Type B pancreatic cell (in vitro differentiated cells): ENCODE data around the gene DCBLD1. TPM values are rescaled to one million over a fixed set of nuclear protein-coding genes. Genes with fewer than 3 reads are reported as not detected.
"Not testable (repeated sequence)": the region's sequence is repeated elsewhere in the genome, so short reads cannot be mapped to it uniquely, and the experiment has no call there.

ENCODE experiments used
- DNase-seq: peaks from one replicate; pipeline ENCODE4 v3.0.0; 2021; ENCODE audit warnings: mixed read lengths; ENCODE audit not compliant: unreplicated experiment; ENCODE audit errors: extremely low spot score
- H3K27ac Mint-ChIP-seq: 2 replicates; pipeline ENCODE4 v1.8.0; 2021; ENCODE audit warnings: mild to moderate bottlenecking, mixed read lengths
- H3K27me3 Mint-ChIP-seq: 2 replicates; pipeline ENCODE4 v1.8.0; 2021; ENCODE audit warnings: mixed read lengths
- H3K36me3 Mint-ChIP-seq: 2 replicates; pipeline ENCODE4 v1.8.0; 2021; ENCODE audit warnings: mixed read lengths
- H3K4me1 Mint-ChIP-seq: one replicate; pipeline ENCODE4 v1.8.0; 2021; ENCODE audit warnings: mixed read lengths; ENCODE audit not compliant: unreplicated experiment
- H3K4me3 Mint-ChIP-seq: 2 replicates; pipeline ENCODE4 v1.8.0; 2021; ENCODE audit warnings: mild to moderate bottlenecking, mixed read lengths
- H3K9me3 Mint-ChIP-seq: 2 replicates; pipeline ENCODE4 v1.8.0; 2021; ENCODE audit warnings: mixed read lengths
- total RNA-seq: library from RNA; stranded (reverse); gene quantifications from 2 replicates; pipeline ENCODE4 v1.2.1, GENCODE V29; 2021; ENCODE audit warnings: low replicate concordance
- TF ChIP-seq, protein P1 (sequence below): fragments of 200-600 bp; sonication (generic); conservative IDR thresholded peaks from 2 replicates; pipeline ENCODE4 v1.5.0; 2021; ENCODE audit warnings: antibody characterized with exemption, mild to moderate bottlenecking

DCBLD1 gene
- total RNA-seq, 1 donor from 2014 or later: 9.0 TPM

DNA sequence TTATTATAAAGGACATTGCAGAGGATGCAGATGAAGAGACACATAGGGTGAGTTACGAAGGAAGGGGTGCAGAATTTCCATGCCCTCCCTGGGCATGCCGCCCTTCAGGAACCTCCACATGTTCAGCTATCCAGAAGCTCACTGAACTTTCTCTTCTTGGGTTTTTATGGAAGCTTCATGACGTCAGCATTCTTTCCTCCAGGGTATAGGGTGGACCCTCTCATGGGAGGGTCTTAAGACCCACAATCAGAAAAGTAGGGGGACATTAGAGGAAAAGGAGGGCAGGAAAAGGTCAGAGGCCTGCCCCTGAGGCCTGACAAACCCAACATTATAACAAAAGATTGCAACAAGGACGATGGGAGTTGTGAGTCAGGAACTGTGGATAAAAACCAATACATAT, 14.6 kb upstream of the DCBLD1 start:
- Mint-ChIP-seq H3K27me3 (peaks cover 18% of the 10 kb centered on the region), H3K4me1 (no peaks in the 10 kb centered on the region), H3K9me3 (no peaks in the 10 kb centered on the region), H3K36me3 (no peaks in the 10 kb centered on the region), H3K4me3 (no peak overlapping the region), H3K27ac (no peak overlapping the region)
- no peak for DNase-seq
- TF ChIP-seq, protein P1, sequence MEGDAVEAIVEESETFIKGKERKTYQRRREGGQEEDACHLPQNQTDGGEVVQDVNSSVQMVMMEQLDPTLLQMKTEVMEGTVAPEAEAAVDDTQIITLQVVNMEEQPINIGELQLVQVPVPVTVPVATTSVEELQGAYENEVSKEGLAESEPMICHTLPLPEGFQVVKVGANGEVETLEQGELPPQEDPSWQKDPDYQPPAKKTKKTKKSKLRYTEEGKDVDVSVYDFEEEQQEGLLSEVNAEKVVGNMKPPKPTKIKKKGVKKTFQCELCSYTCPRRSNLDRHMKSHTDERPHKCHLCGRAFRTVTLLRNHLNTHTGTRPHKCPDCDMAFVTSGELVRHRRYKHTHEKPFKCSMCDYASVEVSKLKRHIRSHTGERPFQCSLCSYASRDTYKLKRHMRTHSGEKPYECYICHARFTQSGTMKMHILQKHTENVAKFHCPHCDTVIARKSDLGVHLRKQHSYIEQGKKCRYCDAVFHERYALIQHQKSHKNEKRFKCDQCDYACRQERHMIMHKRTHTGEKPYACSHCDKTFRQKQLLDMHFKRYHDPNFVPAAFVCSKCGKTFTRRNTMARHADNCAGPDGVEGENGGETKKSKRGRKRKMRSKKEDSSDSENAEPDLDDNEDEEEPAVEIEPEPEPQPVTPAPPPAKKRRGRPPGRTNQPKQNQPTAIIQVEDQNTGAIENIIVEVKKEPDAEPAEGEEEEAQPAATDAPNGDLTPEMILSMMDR: no peak

GRCh38 chr6:117468527-117468926, 13.9 kb upstream of the DCBLD1 start:
- not testable (repeated sequence) for H3K27ac Mint-ChIP-seq, H3K36me3 Mint-ChIP-seq, H3K4me1 Mint-ChIP-seq, H3K9me3 Mint-ChIP-seq, H3K4me3 Mint-ChIP-seq, DNase-seq
- H3K27me3 Mint-ChIP-seq: peaks cover 18% of the 10 kb centered on the region

- Mint-ChIP-seq H3K36me3 (no peaks in the 10 kb centered on the region), H3K27me3 (peaks cover 15% of the 10 kb centered on the region), H3K4me3 (no peak overlapping the region), H3K27ac (no peak overlapping the region), H3K9me3 (no peaks in the 10 kb centered on the region), H3K4me1 (no peaks in the 10 kb centered on the region)
- TF ChIP-seq, protein P1: no peak
- no peak for DNase-seq
Observed at GRCh38 chr6:117469356-117469755, 13.1 kb upstream of the DCBLD1 start.

DNA sequence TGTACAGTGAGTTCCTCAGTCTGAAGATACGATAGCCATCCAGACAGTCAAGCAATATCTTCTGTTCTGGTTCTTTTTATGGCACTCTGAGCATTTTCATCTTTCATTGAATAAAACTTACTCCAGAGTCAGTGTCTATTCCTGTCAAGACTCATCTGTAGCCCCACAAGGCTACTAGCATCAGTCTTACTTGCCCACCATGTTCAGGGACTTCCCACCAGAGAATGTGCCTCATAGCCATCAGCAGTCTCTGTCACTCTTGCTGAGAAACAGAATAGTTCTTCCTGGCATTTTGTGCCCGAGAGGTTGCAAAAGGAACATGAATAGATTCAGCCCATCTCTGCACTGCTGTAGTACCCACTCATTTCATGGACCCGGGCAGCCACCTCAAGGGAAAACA, 12.7 kb upstream of the DCBLD1 start:
- DNase-seq: no peak
- TF ChIP-seq, protein P1: no peak
- H3K27me3 Mint-ChIP-seq: peaks cover 15% of the 10 kb centered on the region
- H3K36me3 Mint-ChIP-seq: no peaks in the 10 kb centered on the region
- H3K9me3 Mint-ChIP-seq: no peaks in the 10 kb centered on the region
- no peak overlapping the region for H3K4me3 Mint-ChIP-seq
- H3K27ac Mint-ChIP-seq: no peak overlapping the region
- no peaks in the 10 kb centered on the region for H3K4me1 Mint-ChIP-seq

GRCh38 chr6:117472667-117473066, 9.8 kb upstream of the DCBLD1 start:
- Mint-ChIP-seq H3K4me3 (no peak overlapping the region), H3K4me1 (no peaks in the 10 kb centered on the region), H3K36me3 (no peaks in the 10 kb centered on the region), H3K9me3 (no peaks in the 10 kb centered on the region), H3K27me3 (peaks cover 14% of the 10 kb centered on the region), H3K27ac (no peak overlapping the region)
- TF ChIP-seq, protein P1: no peak
- no peak for DNase-seq

- no peak for DNase-seq
- Mint-ChIP-seq H3K9me3 (no peaks in the 10 kb centered on the region), H3K4me3 (no peak overlapping the region), H3K27ac (no peak overlapping the region), H3K4me1 (no peaks in the 10 kb centered on the region), H3K36me3 (no peaks in the 10 kb centered on the region), H3K27me3 (peaks cover 18% of the 10 kb centered on the region)
- TF ChIP-seq, protein P1: no peak
Observed at GRCh38 chr6:117473401-117473800, 9.1 kb upstream of the DCBLD1 start.
